GM21526 (cell line): ENCODE results near the gene HOXB1.

Experiments used
- ATAC-seq: cut with Tn5 transposase; IDR thresholded peaks from one replicate; pipeline ENCODE4 v1.9.1; 2021; ENCODE audit warnings: moderate library complexity; ENCODE audit not compliant: unreplicated experiment, low FRiP score

Gene HOXB1

DNA sequence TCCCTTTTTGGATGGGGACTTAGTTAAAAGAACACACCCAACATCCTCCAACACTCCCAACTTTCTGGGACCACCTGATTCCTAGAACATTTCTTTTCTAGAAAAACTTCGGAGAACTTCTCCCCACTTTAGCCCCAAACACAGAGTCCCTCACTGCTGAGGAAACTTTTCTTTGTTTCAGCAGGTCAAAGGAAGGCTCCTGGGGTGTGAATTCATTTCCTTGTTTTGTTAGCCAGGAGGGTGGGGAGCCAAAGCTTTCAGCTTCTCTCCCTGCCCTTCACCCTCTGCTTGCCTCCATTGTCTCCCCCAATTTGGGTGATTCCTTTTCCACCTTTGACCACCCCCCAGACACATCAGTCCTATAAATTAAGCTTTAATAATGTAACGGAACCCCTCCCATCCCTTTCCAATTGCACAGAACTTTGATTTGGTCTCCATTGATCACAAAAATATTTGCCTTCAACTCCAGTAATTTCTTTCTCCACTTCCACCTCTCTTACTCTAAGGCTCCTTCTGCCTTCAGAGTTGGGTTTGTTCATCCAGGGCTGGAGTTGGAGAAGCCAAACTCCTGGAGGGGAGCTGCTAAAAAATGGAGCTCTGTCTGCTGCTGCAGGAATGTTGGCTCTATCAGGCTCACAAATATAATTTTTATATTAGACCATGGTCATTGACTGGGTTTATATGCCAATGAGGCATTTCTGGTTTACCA, 37.0 kb upstream of the HOXB1 start:
- no peak for ATAC-seq

DNA sequence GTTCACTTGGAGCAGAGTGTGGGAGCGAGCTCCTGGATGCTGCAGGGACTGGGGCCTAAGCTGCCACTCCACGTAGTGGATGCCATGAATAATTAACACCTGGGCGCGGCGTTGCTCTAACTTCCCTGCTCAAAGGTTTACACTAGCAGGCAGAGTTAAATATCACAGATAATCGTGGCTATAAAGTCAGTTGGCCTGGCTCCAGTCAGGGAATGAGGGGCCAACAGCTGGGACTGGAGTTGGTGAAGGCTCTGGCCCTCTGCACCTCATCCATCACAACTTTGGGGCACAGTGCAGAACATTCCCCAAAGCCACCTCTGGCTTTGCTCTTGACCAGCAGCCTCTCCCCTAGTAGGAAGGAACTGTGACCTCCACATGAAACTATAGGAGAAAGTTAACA, 36.4 kb upstream of the HOXB1 start:
- no peak for ATAC-seq

DNA sequence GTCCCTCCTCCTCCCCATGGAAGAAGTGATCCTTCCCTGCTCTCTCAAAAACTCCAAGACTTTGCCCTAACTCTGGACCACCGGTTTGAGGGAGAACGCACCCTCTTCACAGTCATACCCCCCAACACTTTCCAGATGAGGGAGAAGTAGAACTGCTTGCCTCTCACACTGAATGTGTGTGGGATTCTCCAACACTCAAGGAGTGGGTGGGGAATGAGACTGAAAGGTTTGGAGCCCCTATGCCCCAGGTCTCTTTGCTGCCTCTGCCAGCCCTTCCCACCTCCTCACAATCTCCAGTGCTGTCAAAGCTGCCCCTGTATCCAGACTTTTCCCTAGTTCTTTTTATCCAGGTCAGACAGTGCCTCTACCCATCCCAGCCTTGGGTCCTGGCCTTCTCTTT, 35.9 kb upstream of the HOXB1 start:
- ATAC-seq: no peak

DNA sequence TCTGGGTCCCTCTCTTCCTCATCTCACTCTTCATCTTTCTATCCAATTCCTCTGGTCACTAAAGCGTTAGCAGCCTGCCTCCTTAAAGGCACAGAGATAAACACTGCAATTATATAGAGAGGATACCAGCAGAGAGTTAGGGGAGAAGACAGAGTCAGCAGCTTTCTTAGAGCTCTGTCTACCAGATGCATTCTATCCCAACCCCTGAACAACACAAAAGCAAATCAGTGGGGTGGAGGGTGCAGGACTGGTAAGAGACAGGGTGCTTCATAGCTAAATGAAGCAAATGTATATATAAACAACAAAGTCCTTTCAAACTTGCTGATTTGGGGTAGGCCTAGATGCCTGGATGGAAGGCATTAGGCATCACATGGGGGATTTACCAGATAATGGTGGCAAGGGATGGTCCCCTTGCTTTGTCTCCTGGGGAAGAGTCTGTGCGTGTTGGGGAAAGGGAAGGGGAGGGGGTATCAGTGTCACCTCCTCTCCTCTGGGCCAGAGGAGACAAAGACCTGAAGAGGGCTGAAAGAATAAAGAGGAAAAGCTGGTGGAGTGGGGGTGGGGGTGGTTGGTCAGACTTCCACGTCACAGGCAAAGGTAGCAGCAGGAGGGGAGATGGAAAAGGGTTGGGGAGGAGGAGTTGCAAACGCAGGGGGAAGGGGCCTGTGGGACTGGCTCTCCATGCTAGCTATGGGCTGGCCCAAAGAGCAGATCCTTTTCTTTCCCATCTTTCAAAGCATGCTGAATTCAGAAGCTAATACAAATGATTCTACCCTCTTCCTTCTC, 35.3 kb upstream of the HOXB1 start:
- no peak for ATAC-seq

DNA sequence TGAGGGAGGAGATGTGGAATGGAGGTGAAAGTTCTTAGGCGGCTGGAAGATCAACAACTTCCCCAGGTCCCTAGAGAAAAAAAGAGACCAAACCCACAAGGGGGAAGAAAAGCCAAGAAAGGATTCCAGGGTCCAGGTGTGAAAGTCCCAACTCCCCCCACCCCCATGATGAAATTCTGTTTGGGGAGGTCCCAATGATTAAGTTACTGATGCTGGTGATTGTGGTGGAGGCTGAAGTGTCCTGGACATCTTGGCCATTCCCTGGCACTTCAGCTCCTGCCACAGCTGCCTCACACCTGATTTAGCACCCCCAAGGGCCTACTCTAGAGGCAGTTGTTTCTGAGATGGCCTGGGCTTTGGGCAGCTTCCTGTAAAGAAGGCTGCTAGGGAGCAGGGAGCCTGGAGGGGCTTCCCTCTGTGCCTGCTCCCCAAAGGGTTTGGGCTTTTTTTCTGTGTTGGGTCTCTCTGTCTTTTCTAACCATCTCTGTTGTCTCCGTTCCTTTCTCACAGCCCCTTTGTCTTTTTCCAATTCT, 34.3 kb upstream of the HOXB1 start:
- ATAC-seq: no peak

DNA sequence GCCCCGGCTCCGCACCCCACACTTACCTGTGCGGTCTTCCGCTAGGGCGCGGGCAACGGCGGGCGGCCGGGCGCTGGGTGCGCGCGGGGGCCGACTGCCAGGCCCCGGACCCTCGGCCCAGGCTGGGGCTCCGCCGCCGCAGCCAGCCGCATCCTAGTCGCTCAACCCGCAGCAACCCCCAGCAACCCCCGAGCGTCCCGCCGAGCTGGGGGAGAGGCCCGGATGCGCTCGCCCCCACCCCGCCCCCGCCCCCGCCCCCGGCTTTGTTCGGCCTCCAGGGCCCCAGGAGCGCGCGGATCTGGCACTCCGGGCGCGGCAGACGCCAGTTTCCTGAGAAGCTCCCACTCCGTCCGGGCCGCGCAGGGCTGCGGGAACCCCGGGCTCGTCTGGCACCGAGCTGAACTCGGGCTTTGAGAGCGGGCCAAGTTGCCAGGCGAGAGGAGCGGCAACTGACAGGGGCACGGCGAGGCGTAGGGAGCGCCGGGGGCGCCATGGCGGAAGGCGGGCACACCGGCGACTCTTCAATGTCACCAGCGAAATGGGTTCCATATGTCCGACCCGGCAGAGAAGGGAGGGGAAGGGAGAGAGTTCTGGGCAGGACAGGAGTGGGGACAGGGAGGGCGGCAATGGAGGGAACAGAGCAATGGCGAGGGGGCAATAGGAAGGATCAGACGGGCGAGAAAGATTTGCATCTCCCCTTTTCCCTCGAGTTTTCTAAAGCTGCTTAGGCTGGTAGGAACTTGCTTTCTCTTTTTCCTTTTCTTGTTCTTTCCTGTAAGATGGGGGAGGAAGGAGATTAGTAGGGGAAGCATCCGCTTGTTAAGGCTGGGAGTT, 33.6 kb upstream of the HOXB1 start:
- no peak for ATAC-seq

DNA sequence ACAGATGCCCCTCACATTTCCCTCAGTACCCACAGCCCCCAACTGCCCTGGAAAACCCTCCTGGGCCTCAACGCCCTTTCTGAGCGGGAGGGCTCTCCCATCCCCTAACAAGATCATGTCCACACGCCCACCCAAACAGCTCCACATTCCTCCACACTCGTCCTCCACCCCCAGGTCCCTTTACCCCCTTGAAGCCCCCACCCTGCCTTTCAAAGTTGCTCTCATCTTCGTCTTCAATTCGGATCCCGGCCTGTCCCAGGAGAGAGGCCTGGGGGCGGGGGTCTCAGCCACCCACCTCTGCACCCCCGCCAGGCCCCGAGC, 33.0 kb upstream of the HOXB1 start:
- no peak for ATAC-seq

DNA sequence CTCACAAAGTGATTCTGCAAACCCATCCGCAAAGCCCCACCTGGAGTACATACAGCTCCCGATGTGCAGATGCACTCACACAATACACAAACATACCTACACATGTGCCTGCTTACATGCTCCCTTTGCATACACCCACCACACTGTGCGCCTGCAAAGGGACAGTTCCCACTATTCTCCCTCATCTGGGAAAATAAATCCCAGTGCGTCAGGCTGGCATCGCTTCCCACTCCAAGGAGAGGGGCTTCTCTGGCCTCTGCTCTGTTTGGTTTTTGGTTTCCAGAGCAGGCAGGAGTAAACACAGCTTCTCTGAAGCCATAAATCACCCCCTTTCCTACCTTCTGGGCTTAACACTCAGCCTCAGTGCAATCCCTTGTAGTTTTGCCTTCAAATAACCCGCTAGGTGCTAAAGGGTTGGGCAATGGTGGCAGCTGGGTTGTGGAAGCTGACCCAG, 32.6 kb upstream of the HOXB1 start:
- ATAC-seq: no peak

DNA sequence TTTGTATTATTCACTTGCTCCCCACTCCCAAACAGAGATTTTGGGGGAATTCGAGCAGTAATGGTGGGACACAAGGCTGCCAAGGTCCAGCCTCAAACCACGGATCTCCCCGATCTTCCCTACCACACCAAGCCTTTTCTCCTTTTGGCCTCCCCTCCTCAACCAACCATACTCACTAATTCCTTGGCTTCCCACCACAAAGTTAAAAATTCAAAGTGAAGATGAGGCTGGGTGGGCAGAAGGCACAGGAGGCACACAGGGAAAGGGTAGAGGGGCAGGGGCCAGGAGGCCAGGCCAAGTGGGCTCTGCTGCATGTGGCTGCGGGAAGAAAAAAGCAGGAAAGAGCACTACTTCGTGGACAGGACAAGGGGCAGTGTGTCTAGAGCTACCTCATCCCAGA, 32.1 kb upstream of the HOXB1 start:
- ATAC-seq: no peak

DNA sequence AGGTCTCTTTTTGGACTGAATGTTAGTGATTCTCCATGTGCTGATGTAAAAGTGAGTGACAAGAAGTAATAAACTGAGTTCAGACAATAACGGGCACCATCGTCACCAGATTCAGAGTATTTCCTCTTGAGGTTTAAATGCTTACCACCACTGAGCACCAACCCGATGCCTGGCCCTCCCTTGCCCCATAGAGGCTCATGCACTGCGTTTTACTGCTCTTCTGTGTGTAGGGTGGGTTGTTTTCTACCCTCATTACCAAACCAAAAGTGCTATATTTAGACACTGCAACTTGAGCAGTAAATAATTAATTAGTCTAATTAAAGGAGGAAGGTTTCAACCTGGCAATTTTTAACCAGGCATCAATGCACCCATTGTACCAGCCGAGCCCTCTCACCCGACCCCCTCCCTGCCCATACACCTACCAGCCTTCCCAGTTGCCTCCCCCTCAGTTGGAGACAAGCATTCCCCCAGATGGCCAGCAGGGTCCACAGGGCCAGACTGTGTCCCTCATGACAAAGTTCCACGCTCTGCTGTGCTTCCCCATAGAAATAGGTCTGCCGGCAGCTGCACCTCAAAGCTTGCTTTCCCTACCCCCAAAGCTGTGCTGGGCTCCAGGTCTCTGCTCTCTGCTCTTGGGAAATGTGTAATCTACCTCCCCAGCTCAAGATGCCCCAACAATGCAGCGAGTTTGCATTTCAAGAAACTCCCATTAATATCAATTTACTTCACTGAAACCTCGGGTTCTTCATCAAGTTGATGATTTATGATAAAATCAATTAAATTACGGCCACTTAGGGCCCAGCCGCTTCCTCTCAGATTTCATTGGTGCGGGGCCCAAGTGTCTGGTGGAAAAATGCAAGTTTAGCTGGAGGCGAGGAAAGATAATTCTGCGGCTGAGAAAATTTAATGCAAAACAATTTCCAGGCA, 31.3 kb upstream of the HOXB1 start:
- ATAC-seq: no peak

DNA sequence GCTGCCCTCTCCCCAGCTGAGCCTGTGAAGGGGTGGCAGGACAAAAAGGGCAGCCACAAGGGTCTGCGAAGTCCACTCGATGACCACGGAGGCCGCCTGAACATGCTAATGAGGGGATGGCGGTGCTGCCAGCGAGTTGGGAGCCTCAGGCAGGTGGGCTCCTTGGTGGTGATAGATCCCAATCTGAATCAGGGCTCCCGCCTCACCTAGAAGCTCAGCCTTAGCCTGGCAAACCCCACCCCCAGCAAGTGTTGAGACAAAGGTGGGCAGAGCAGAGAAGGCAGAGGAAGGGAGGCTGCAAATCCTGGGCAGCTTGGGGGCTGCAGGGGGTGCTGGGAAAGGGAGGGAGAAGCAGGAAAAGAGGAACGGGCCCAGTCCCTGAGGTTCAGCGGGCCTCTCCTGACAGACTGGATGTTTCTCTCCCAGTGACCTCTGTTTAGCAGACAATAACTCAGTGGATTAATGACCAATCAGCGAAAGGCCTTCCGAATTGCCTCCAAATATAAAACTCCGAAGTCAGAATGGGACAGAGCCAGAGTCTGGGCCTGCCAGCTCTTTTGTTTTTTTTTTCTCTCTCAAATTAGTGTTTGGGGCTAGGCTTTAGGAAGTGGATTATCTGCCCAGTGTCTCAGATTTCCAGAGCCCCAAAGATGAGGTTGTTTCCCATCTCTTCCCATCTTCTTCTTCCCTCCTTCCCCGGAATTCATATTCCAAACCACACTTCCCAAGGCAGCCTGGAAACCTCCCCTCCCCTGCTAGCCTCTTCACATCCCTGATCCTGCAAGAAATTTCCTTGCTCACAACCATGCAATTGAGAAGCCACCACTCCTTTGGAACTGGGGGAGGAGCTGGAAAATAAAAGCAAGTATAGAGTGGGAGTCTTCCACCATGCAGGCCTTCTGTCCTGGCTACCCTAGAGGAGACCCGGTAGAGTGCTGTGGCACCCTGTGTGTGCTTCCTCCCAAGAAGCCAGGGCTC, 29.3 kb upstream of the HOXB1 start:
- ATAC-seq: no peak

DNA sequence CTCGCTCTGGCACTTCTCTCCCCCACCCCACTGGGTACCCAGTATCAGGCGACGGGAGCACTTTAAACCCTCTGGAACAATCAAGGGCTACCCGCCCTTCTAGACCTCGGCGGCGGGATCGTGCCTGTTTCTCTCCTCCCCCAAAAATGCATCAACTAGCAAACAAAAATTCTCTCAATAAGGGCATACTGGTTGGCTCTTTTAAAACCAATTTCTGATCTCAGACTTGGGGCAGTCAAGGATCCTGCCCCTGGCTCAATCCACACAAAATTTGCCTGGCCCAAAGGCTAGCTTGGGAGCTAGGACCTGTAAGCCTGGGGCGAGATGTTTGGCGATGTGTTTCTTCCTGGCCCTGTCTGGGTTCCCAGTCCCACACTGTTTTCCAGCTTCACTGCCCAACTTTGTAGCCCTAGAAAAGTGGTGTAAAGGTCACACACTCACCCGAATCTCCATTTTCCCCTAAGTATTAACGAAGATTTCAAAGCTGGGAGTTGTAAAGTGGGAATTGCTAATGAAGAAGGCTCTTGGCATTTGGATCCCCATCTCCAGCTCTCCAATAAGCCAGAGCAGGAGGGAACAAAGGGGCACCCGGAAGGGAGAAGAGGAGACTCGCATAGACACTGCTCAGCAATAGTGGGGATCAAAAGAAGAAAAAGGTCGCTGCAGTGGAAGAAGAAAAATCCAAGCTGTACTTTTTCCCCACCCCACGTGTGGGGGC, 28.5 kb upstream of the HOXB1 start:
- ATAC-seq: no peak

DNA sequence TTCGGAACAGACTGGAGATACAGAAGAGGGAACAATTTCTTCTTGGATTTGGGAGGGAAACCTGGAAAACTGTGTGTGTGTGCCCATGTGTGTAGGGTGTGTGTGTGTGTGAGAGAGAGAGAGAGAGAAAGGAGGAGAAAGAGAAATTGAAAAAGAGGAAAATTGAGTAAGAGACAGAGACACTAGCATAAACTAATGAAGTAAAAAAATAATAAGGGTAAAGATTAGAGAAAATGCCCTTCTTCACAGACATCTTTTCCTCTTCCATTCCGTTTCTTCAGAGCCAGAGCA, 28.0 kb upstream of the HOXB1 start:
- no peak for ATAC-seq

DNA sequence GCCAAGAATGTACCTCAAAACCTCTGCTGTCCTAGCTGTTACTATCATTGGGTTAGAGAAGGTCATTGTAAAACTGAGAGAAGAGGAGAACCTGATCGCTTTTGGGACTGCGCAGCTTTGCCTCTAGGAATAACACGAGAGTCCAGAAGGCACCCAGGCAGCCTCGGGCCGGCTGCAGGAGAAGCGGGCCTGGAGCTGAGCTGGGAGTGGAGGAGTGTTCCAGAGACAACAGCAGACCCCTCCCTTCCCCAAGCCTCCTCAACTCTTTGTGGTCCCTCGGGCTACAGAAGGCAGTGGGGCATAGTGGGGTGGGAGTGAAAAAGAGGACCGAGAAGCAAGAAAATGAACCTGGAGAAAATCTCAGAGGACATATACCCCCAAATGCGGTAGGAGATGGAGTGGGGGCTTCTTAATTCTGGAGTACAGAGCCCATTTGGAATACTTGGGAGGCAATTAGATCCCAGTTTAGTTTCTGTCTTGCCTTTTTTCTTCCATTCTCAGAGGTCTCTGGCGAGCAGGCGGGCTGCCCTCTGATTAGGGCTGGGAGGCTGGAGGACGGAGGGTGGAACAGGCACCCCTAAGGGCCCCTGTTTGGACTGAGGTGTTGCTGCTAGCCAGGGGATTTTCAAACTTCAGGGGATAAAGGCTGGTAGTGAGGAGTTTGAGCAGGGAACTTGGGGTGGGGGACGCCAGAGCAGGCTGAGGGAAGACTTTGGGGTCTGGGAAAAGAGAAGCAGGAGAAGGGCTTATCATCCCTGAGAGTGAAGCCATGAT, 27.4 kb upstream of the HOXB1 start:
- no peak for ATAC-seq

DNA sequence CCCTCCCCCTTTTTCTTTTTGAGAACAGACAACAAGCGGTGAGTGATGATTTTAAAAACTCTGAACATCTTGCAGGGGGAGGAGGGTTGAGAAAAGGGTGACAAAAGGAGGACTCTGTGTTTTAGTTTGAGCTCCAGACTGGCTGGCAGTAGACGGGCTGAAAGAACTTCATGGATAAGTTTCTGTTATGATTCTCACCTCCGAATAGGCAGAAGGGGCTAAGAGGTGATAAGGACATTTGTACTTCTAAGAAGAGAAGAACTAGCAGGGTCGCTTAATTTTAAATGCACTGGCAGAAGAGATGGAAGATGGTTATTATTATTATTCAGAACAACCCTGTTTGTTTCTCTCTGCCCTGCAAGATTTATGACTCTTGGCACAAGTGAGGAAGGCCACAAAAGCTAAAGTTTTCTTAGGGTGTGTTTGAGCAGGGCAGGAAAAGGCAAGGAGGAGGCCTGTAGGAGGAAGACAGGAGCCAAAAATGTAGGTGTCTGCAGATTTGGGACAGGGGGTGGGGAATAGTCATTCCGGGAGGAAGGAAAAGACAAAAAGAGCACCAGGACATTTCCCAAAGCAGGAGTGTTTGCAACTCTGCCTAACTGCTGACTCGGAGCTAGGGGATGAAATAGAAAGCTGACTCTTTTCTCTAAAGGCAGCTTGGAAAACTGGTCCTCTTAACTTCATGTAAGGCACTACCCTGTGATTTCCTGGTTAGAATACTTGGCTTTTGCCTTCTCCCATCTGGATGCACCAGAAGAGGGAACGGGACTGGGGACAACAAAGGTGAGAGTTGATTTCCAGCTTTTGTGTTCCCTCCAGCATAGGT, 26.0 kb upstream of the HOXB1 start:
- ATAC-seq: no peak

DNA sequence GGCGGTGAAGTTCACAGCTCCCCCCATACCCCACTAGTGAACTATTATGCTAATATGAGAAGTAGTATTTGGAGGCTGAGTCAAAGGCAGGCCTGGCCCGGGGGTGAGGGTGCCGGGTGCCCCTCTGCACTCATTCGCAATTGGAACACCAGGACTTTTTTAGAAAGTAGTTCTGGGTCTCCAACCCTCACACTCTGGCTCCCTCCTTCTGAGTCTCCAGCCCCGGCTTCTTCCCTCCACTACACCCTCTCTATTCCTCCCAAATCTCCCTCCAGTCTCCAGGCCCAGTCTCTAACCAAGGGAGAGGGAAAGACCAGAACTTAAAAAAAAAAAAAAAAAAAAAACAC, 25.4 kb upstream of the HOXB1 start:
- no peak for ATAC-seq
